ENCODE measurements around the gene RFPL2.
"Not testable (repeated sequence)": the region's sequence is repeated elsewhere in the genome, so short reads cannot be mapped to it uniquely, and the experiment has no call there.

The RFPL2 gene

DNA sequence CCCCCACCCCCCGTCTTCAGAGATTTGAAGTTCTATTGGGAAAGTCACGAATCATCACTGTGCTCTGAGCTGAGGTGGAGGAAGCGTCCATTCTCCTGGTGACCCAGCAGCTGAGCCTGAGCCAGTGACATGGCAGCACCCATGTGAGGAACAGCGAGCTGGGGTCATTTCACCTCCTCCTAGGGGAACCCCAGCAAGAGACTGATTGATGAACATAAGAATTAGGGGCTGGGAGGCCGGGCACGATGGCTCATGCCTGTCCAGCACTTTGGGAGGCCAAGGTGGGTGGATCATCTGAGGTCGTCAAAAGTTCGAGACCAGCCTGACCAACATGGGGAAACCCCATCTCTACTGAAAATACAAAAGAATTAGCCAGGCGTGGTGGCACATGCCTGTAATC, 11.5 kb downstream of the RFPL2 start:
- H2AK5ac ChIP-seq (ENCODE audit: low read length); DNase-seq; H4K8ac ChIP-seq (ENCODE audit: low read depth, low read length); H3K4me1 ChIP-seq (ENCODE audit: control insufficient read depth in 1 of 2, insufficient read depth in 2 of 2, low read length in 2 of 2); H2AFZ ChIP-seq (ENCODE audit: insufficient read depth, low read length, poor library complexity); H3K4me3 ChIP-seq (ENCODE audit: low read depth, low read length); H3K79me2 ChIP-seq (ENCODE audit: control insufficient read depth, insufficient read depth, low read length, poor library complexity); H3K18ac ChIP-seq (ENCODE audit: low read length); H3K14ac ChIP-seq (ENCODE audit: low read length); H3K27me3 ChIP-seq (ENCODE audit: insufficient read depth, low read length); H3K23ac ChIP-seq (ENCODE audit: low read length); H2BK5ac ChIP-seq (ENCODE audit: low read depth, low read length, poor library complexity); H4K12ac ChIP-seq (ENCODE audit: low read depth, low read length); H2BK120ac ChIP-seq (ENCODE audit: insufficient read depth, low read length, poor library complexity); H2BK12ac ChIP-seq (ENCODE audit: low read length); H3K4me2 ChIP-seq (ENCODE audit: low read length); H3K36me3 ChIP-seq (ENCODE audit: control insufficient read depth in 1 of 2, insufficient read depth in 2 of 2, low read length in 2 of 2); H3K9me3 ChIP-seq (ENCODE audit: insufficient read depth, low read depth, low read length); H4K91ac ChIP-seq (ENCODE audit: low read depth, low read length); H3K79me1 ChIP-seq (ENCODE audit: low read length); H3K9ac ChIP-seq (ENCODE audit: low read length); H3K27ac ChIP-seq (ENCODE audit: low read depth, low read length); H3K4ac ChIP-seq (ENCODE audit: low read depth, low read length): not testable (repeated sequence)
- no CpG with 5 or more reads among the region's 9 CpGs for WGBS (ENCODE audit: extremely low coverage, insufficient coverage, insufficient read length)

- H2BK5ac ChIP-seq (ENCODE audit: low read depth, low read length, poor library complexity); H3K4me1 ChIP-seq (ENCODE audit: control insufficient read depth in 1 of 2, insufficient read depth in 2 of 2, low read length in 2 of 2); H2AFZ ChIP-seq (ENCODE audit: insufficient read depth, low read length, poor library complexity); H3K27me3 ChIP-seq (ENCODE audit: insufficient read depth, low read length); H3K79me2 ChIP-seq (ENCODE audit: control insufficient read depth, insufficient read depth, low read length, poor library complexity); H2AK5ac ChIP-seq (ENCODE audit: low read length); H3K27ac ChIP-seq (ENCODE audit: low read depth, low read length); H4K91ac ChIP-seq (ENCODE audit: low read depth, low read length); H3K4me2 ChIP-seq (ENCODE audit: low read length); H3K4me3 ChIP-seq (ENCODE audit: low read depth, low read length); H3K79me1 ChIP-seq (ENCODE audit: low read length); H3K18ac ChIP-seq (ENCODE audit: low read length); H2BK12ac ChIP-seq (ENCODE audit: low read length); H2BK120ac ChIP-seq (ENCODE audit: insufficient read depth, low read length, poor library complexity); H4K8ac ChIP-seq (ENCODE audit: low read depth, low read length); H3K9ac ChIP-seq (ENCODE audit: low read length); H3K36me3 ChIP-seq (ENCODE audit: control insufficient read depth in 1 of 2, insufficient read depth in 2 of 2, low read length in 2 of 2); H3K4ac ChIP-seq (ENCODE audit: low read depth, low read length); H4K12ac ChIP-seq (ENCODE audit: low read depth, low read length); DNase-seq; H3K23ac ChIP-seq (ENCODE audit: low read length); H3K9me3 ChIP-seq (ENCODE audit: insufficient read depth, low read depth, low read length); H3K14ac ChIP-seq (ENCODE audit: low read length): not testable (repeated sequence)
- WGBS (ENCODE audit: extremely low coverage, insufficient coverage, insufficient read length), result no CpG with 5 or more reads among the region's 15 CpGs
Observed at GRCh38 chr22:32191021-32191420, 13.9 kb downstream of the RFPL2 start.

DNA sequence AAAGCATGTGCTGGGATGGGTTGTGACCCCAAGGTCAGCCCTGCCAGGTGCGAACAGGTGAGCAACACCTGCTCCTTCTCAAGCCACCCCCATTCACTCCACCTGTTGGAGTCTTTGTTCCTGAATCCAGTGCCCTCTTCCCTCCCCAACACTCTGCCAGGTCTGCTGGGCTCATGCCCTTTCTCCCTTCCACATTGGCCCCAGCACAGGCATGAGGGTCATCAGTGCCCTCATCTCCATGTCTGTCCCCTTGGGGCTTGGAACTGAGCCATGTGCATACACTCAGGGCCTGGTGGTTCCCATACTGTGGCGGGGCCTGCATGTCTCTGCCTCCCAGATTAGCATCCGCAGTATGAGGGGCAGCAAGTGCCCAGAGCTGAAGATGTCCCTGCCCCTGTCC, 19.1 kb downstream of the RFPL2 start:
- WGBS (ENCODE audit: extremely low coverage, insufficient coverage, insufficient read length), result no CpG with 5 or more reads among the region's 3 CpGs
- H3K4me1 ChIP-seq (ENCODE audit: control insufficient read depth in 1 of 2, insufficient read depth in 2 of 2, low read length in 2 of 2), result no peaks in the 10 kb centered on the region
- no peak overlapping the region for H2BK5ac ChIP-seq (ENCODE audit: low read depth, low read length, poor library complexity)
- H4K8ac ChIP-seq (ENCODE audit: low read depth, low read length), result no peak overlapping the region
- no peaks in the 10 kb centered on the region for H3K79me2 ChIP-seq (ENCODE audit: control insufficient read depth, insufficient read depth, low read length, poor library complexity)
- no peak overlapping the region for H2BK12ac ChIP-seq (ENCODE audit: low read length)
- H3K14ac ChIP-seq (ENCODE audit: low read length), result no peak overlapping the region
- H3K9ac ChIP-seq (ENCODE audit: low read length), result no peak overlapping the region
- no peak overlapping the region for H2AK5ac ChIP-seq (ENCODE audit: low read length)
- H3K18ac ChIP-seq (ENCODE audit: low read length), result no peak overlapping the region
- H2BK120ac ChIP-seq (ENCODE audit: insufficient read depth, low read length, poor library complexity), result no peak overlapping the region
- H3K27me3 ChIP-seq (ENCODE audit: insufficient read depth, low read length), result no peaks in the 10 kb centered on the region
- H4K91ac ChIP-seq (ENCODE audit: low read depth, low read length), result no peak overlapping the region
- no peaks in the 10 kb centered on the region for H3K9me3 ChIP-seq (ENCODE audit: insufficient read depth, low read depth, low read length)
- no peak overlapping the region for H3K4me3 ChIP-seq (ENCODE audit: low read depth, low read length)
- no peak overlapping the region for H3K4me2 ChIP-seq (ENCODE audit: low read length)
- no peak overlapping the region for H2AFZ ChIP-seq (ENCODE audit: insufficient read depth, low read length, poor library complexity)
- no peak overlapping the region for H3K23ac ChIP-seq (ENCODE audit: low read length)
- H4K12ac ChIP-seq (ENCODE audit: low read depth, low read length), result no peak overlapping the region
- no peak overlapping the region for H3K27ac ChIP-seq (ENCODE audit: low read depth, low read length)
- H3K79me1 ChIP-seq (ENCODE audit: low read length), result no peaks in the 10 kb centered on the region
- no peaks in the 10 kb centered on the region for H3K36me3 ChIP-seq (ENCODE audit: control insufficient read depth in 1 of 2, insufficient read depth in 2 of 2, low read length in 2 of 2)
- H3K4ac ChIP-seq (ENCODE audit: low read depth, low read length), result no peak overlapping the region
- DNase-seq, result no peak

GRCh38 chr22:32183625-32184024, 21.2 kb downstream of the RFPL2 start:
- Histone ChIP-seq H4K8ac (ENCODE audit: low read depth, low read length) (no peak overlapping the region), H3K79me1 (ENCODE audit: low read length) (no peaks in the 10 kb centered on the region), H3K36me3 (ENCODE audit: control insufficient read depth in 1 of 2, insufficient read depth in 2 of 2, low read length in 2 of 2) (no peaks in the 10 kb centered on the region), H3K4me3 (ENCODE audit: low read depth, low read length) (no peak overlapping the region), H2BK120ac (ENCODE audit: insufficient read depth, low read length, poor library complexity) (no peak overlapping the region), H3K14ac (ENCODE audit: low read length) (no peak overlapping the region), H4K91ac (ENCODE audit: low read depth, low read length) (no peak overlapping the region), H3K4me2 (ENCODE audit: low read length) (no peak overlapping the region), H2BK5ac (ENCODE audit: low read depth, low read length, poor library complexity) (no peak overlapping the region), H4K12ac (ENCODE audit: low read depth, low read length) (no peak overlapping the region), H2AFZ (ENCODE audit: insufficient read depth, low read length, poor library complexity) (no peak overlapping the region), H3K27ac (ENCODE audit: low read depth, low read length) (no peak overlapping the region), H2AK5ac (ENCODE audit: low read length) (no peak overlapping the region), H3K4me1 (ENCODE audit: control insufficient read depth in 1 of 2, insufficient read depth in 2 of 2, low read length in 2 of 2) (no peaks in the 10 kb centered on the region), H3K27me3 (ENCODE audit: insufficient read depth, low read length) (no peaks in the 10 kb centered on the region), H3K4ac (ENCODE audit: low read depth, low read length) (no peak overlapping the region), H3K23ac (ENCODE audit: low read length) (no peak overlapping the region), H3K9me3 (ENCODE audit: insufficient read depth, low read depth, low read length) (no peaks in the 10 kb centered on the region), H3K79me2 (ENCODE audit: control insufficient read depth, insufficient read depth, low read length, poor library complexity) (no peaks in the 10 kb centered on the region), H3K18ac (ENCODE audit: low read length) (no peak overlapping the region), H3K9ac (ENCODE audit: low read length) (no peak overlapping the region), H2BK12ac (ENCODE audit: low read length) (no peak overlapping the region)
- WGBS (ENCODE audit: extremely low coverage, insufficient coverage, insufficient read length), result no CpG with 5 or more reads among the region's 3 CpGs
- no peak for DNase-seq

All from trophoblast cell (in vitro differentiated cells and primary cell).